ENCODE results near the gene HOXA1. TPM values are rescaled to one million over a fixed set of nuclear protein-coding genes. Genes with fewer than 3 reads are reported as not detected.

Gene HOXA1
- total RNA-seq, 1 donor from 2014 or later, result 3.5 TPM

GRCh38 chr7:27140126-27140857 lies 44.5 kb upstream of the HOXA1 start:
- no peaks in the 10 kb centered on the region for H3K36me3 Mint-ChIP-seq (ENCODE audit: low read depth)
- no peak for TF ChIP-seq CTCF (conservative IDR thresholded peaks at IDR 0.05)
- no peaks in the 10 kb centered on the region for H3K9me3 Mint-ChIP-seq
- peaks cover 100% of the 10 kb centered on the region for H3K27me3 Mint-ChIP-seq (ENCODE audit: low read depth)
- peaks cover 28% of the 10 kb centered on the region for H3K4me1 Mint-ChIP-seq
- peak overlapping the region; percentile 81 for H3K4me3 Mint-ChIP-seq
- peak overlapping the region; percentile 70 for H3K27ac Mint-ChIP-seq (ENCODE audit: unreplicated experiment)
- no peak for DNase-seq (ENCODE audit: low read depth, low spot score)

GRCh38 chr7:27139334-27140125 lies 43.7 kb upstream of the HOXA1 start:
- Mint-ChIP-seq H3K27ac (ENCODE audit: unreplicated experiment) (peak overlapping the region; percentile 64), H3K4me3 (peak overlapping the region; percentile 81)

GRCh38 chr7:27138985-27139333 lies 43.2 kb upstream of the HOXA1 start:
- Mint-ChIP-seq H3K4me3 (peak overlapping the region; percentile 81), H3K27ac (ENCODE audit: unreplicated experiment) (no peak overlapping the region), H3K27me3 (ENCODE audit: low read depth) (peaks cover 100% of the 10 kb centered on the region), H3K36me3 (ENCODE audit: low read depth) (peaks cover under 1% of the 10 kb centered on the region), H3K4me1 (peaks cover 22% of the 10 kb centered on the region), H3K9me3 (no peaks in the 10 kb centered on the region)
- no peak for TF ChIP-seq CTCF (conservative IDR thresholded peaks at IDR 0.05)
- no peak for DNase-seq (ENCODE audit: low read depth, low spot score)

More at GRCh38 chr7:27139334-27140125, 43.7 kb upstream of the HOXA1 start:
- Mint-ChIP-seq H3K4me1 (peaks cover 28% of the 10 kb centered on the region), H3K9me3 (no peaks in the 10 kb centered on the region), H3K27me3 (ENCODE audit: low read depth) (peaks cover 100% of the 10 kb centered on the region), H3K36me3 (ENCODE audit: low read depth) (no peaks in the 10 kb centered on the region)
- no peak for DNase-seq (ENCODE audit: low read depth, low spot score)
- no peak for TF ChIP-seq CTCF (conservative IDR thresholded peaks at IDR 0.05)

- H3K27ac Mint-ChIP-seq (ENCODE audit: unreplicated experiment), result no peak overlapping the region
- H3K9me3 Mint-ChIP-seq, result no peaks in the 10 kb centered on the region
- no peak for DNase-seq (ENCODE audit: low read depth, low spot score)
- peaks cover 21% of the 10 kb centered on the region for H3K4me1 Mint-ChIP-seq
- peak overlapping the region; percentile 81 for H3K4me3 Mint-ChIP-seq
- H3K27me3 Mint-ChIP-seq (ENCODE audit: low read depth), result peaks cover 100% of the 10 kb centered on the region
- TF ChIP-seq CTCF (conservative IDR thresholded peaks at IDR 0.05), result no peak
- H3K36me3 Mint-ChIP-seq (ENCODE audit: low read depth), result peaks cover 3% of the 10 kb centered on the region
Observed at GRCh38 chr7:27138472-27138871, 42.7 kb upstream of the HOXA1 start.

- Mint-ChIP-seq H3K4me3 (peak overlapping the region; percentile 20), H3K9me3 (no peaks in the 10 kb centered on the region), H3K4me1 (peaks cover 18% of the 10 kb centered on the region), H3K27ac (ENCODE audit: unreplicated experiment) (no peak overlapping the region), H3K27me3 (ENCODE audit: low read depth) (peaks cover 100% of the 10 kb centered on the region), H3K36me3 (ENCODE audit: low read depth) (peaks cover 3% of the 10 kb centered on the region)
- TF ChIP-seq CTCF (conservative IDR thresholded peaks at IDR 0.05), result no peak
- DNase-seq (ENCODE audit: low read depth, low spot score), result no peak
Observed at GRCh38 chr7:27137640-27138315, 42.0 kb upstream of the HOXA1 start.

Data from neural crest cell (in vitro differentiated cells).